ENCODE data around the gene ZZZ3. TPM values are rescaled to one million over a fixed set of nuclear protein-coding genes. Genes with fewer than 3 reads are reported as not detected.

ZZZ3 gene
- total and polyA plus RNA-seq, 2 of the 8 experiments (the other 6 are each of a cell fraction or from before 2014, with no cell fraction given): 12.8 to 54.6 TPM

GRCh38 chr1:77704736-77705135 is 22.3 kb upstream of the ZZZ3 start:
- no peak overlapping the region for H2AK5ac ChIP-seq (ENCODE audit: low read depth, low read length)
- H3K9ac ChIP-seq (replicated peaks in 1 of 4; ENCODE audit: extremely low read depth in 1 of 4, low read depth in 3 of 4, low read length in 3 of 4): no peak overlapping the region
- no peak for DNase-seq (ENCODE audit: low read depth in 1 of 2, low spot score in 2 of 2)
- no peaks in the 10 kb centered on the region for H3K79me1 ChIP-seq (ENCODE audit: low read depth, low read length)
- no peak overlapping the region for H2AFZ ChIP-seq (ENCODE audit: low read length)
- H2BK12ac ChIP-seq (ENCODE audit: low read depth, low read length): no peak overlapping the region
- no peaks in the 10 kb centered on the region for H3K4me1 ChIP-seq (replicated peaks in 1 of 4; ENCODE audit: control insufficient read depth in 3 of 4, insufficient read depth in 4 of 4, low read length in 3 of 4)
- H2BK5ac ChIP-seq (ENCODE audit: low read depth, low read length): no peak overlapping the region
- H4K8ac ChIP-seq (ENCODE audit: extremely low read depth, insufficient read depth, low read length): no peak overlapping the region
- FAIRE-seq: no peak
- H4K5ac ChIP-seq (ENCODE audit: insufficient read length, low read depth, low read length): no peak overlapping the region
- no peak overlapping the region for H3K27ac ChIP-seq (ENCODE audit: low read depth, low read length)
- no peak overlapping the region for H3K4me3 ChIP-seq (ENCODE audit: extremely low read depth in 1 of 4, insufficient read depth in 2 of 4, low read depth in 3 of 4, low read length in 4 of 4)
- H3K27me3 ChIP-seq (replicated peaks in 1 of 4; ENCODE audit: control insufficient read depth in 3 of 4, extremely low read depth in 1 of 4, insufficient read depth in 3 of 4, low read length in 3 of 4): no peaks in the 10 kb centered on the region
- H3K18ac ChIP-seq (ENCODE audit: extremely low read depth, low read length): no peak overlapping the region
- H3K4me2 ChIP-seq (ENCODE audit: insufficient read depth in 1 of 2, low read depth in 2 of 2, low read length in 2 of 2): no peak overlapping the region
- no peak overlapping the region for H3K4ac ChIP-seq (replicated peaks; ENCODE audit: insufficient read length, low read depth, low read length)
- no peak overlapping the region for H2BK20ac ChIP-seq (ENCODE audit: low read length)
- H3K23ac ChIP-seq (ENCODE audit: insufficient read length): no peak overlapping the region
- H3K79me2 ChIP-seq (ENCODE audit: control insufficient read depth in 1 of 2, insufficient read depth in 2 of 2, low read length in 2 of 2): no peaks in the 10 kb centered on the region
- no peak overlapping the region for H4K91ac ChIP-seq (replicated peaks; ENCODE audit: insufficient read length, low read length)
- no peak overlapping the region for H3K14ac ChIP-seq (ENCODE audit: insufficient read length)
- no peak overlapping the region for H2BK15ac ChIP-seq (ENCODE audit: low read length)
- 89% methylated on average over 2 of the region's 2 CpGs; no CpG with 5 or more reads in 1 of the 2 experiments for WGBS, 2 experiments (ENCODE audit: extremely low coverage in 1 of 2, insufficient coverage in 1 of 2, insufficient read length in 1 of 2, insufficient replicate concordance in 2 of 2, low coverage in 1 of 2, low lambda C conversion rate in 2 of 2, missing lambda C conversion rate in 1 of 2)
- H3K9me3 ChIP-seq (ENCODE audit: insufficient read depth in 2 of 2, low read depth in 1 of 2, low read length in 1 of 2): no peaks in the 10 kb centered on the region
- no peaks in the 10 kb centered on the region for H4K20me1 ChIP-seq (replicated peaks in 1 of 2; ENCODE audit: control insufficient read depth in 1 of 2, insufficient read depth in 2 of 2, low read length in 2 of 2)
- CTCF ChIA-PET (ENCODE audit: partially characterized antibody): interaction anchor here (0.6 kb wide), 1 partner anchor 11 kb away, joined by 3 read pairs; no protein-coding TSS in a partner anchor
- no peak overlapping the region for H3K56ac ChIP-seq (replicated peaks; ENCODE audit: insufficient read length, low read depth, low read length)
- H3K23me2 ChIP-seq (ENCODE audit: low read depth, low read length): no peaks in the 10 kb centered on the region; the same call in 1 of the 2 replicates
- H2BK120ac ChIP-seq (replicated peaks; ENCODE audit: low read depth, low read length): no peak overlapping the region
- POLR2A ChIA-PET (ENCODE audit: partially characterized antibody): interaction anchor here (1.0 to 1.4 kb wide), 2 partner anchors 11 kb away, joined by 3 to 8 read pairs; no protein-coding TSS in a partner anchor
- H3K36me3 ChIP-seq (ENCODE audit: control insufficient read depth in 2 of 4, insufficient read depth in 4 of 4, low read length in 3 of 4): peaks cover 0 to 11% (median 4%) of the 10 kb centered on the region in 4 experiments; a peak in 3 of 8 replicates
- TF ChIP-seq RAD21 (IDR thresholded peaks at IDR 0.05 in 1 of 2, conservative IDR thresholded peaks at IDR 0.05 in 1 of 2; ENCODE audit: low read depth in 2 of 2, low read length in 2 of 2) (no peak), JUN (IDR thresholded peaks at IDR 0.05; ENCODE audit: low read depth, low read length) (no peak), SP1 (IDR thresholded peaks at IDR 0.05; ENCODE audit: low read depth, low read length) (no peak), ATF2 (IDR thresholded peaks at IDR 0.05; ENCODE audit: low read length) (no peak), USF2 (IDR thresholded peaks at IDR 0.05; ENCODE audit: low read length) (no peak), GTF2F1 (IDR thresholded peaks at IDR 0.05; ENCODE audit: borderline replicate concordance, low read depth, low read length) (no peak), CHD1 (IDR thresholded peaks at IDR 0.05; ENCODE audit: low read depth, low read length) (no peak), RNF2 (IDR thresholded peaks at IDR 0.05; ENCODE audit: borderline replicate concordance, low read depth, low read length, missing control alignments, poor library complexity, severe bottlenecking) (no peak), EZH2 (IDR thresholded peaks at IDR 0.05; ENCODE audit: low read depth, low read length, severe bottlenecking) (no peak), PHF8 (conservative IDR thresholded peaks at IDR 0.05; ENCODE audit: low read depth, low read length) (no peak)

All from H1 (cell line).